Hematopoietic multipotent progenitor cell (in vitro differentiated cells): ENCODE data around the gene ZSCAN12. TPM values are rescaled to one million over a fixed set of nuclear protein-coding genes. Genes with fewer than 3 reads are reported as not detected.

ENCODE experiments used
- DNase-seq, 3 donors: peaks; one replicate each; pipeline ENCODE4 v3.0.0-alpha.2; 2011 to 2015; ENCODE audit warnings: low read depth in 2 of 3, low spot score in 2 of 3
- total RNA-seq: library from RNA; depleted of rRNA; stranded (reverse); fragments of >200 nt; gene quantifications from one replicate; pipeline ENCODE4 v1.2.3, GENCODE V29; 2012

The ZSCAN12 gene
- total RNA-seq, 1 donor = 3.5 TPM

GRCh38 chr6:28355743-28356665, 43.5 kb downstream of the ZSCAN12 start:
- DNase-seq = peak; percentile 39 to 84 (median 80)

GRCh38 chr6:28354688-28355554, 44.6 kb downstream of the ZSCAN12 start:
- no peak for DNase-seq

GRCh38 chr6:28353981-28354676, 45.4 kb downstream of the ZSCAN12 start:
- DNase-seq = no peak

GRCh38 chr6:28353356-28353755, 46.2 kb downstream of the ZSCAN12 start:
- DNase-seq = no peak

GRCh38 chr6:28351493-28351925, 48.0 kb downstream of the ZSCAN12 start:
- no peak for DNase-seq

GRCh38 chr6:28351087-28351486, 48.5 kb downstream of the ZSCAN12 start:
- no peak for DNase-seq

GRCh38 chr6:28349892-28350737, 49.4 kb downstream of the ZSCAN12 start, which contains the start of gene ZKSCAN3:
ZKSCAN3 (plus strand) TSS chr6:28349947; CDS start chr6:28359587, 9,640 bp downstream.
- DNase-seq = peak; percentile 40 to 89 (median 85)

GRCh38 chr6:28349344-28349891, 50.1 kb downstream of the ZSCAN12 start:
- DNase-seq = no peak

GRCh38 chr6:28347119-28347518, 52.4 kb downstream of the ZSCAN12 start:
- DNase-seq = no peak

GRCh38 chr6:28345201-28345600, 54.3 kb downstream of the ZSCAN12 start:
- DNase-seq = no peak

- no peak for DNase-seq
Measured at GRCh38 chr6:28343898-28344677, 55.5 kb downstream of the ZSCAN12 start.

GRCh38 chr6:28340310-28341095, 59.0 kb downstream of the ZSCAN12 start:
- DNase-seq = peak in 1 of 3 donors; percentile 44

- no peak for DNase-seq
Measured at GRCh38 chr6:28337121-28337520, 62.4 kb downstream of the ZSCAN12 start.

- peak; percentile 22 to 98 (median 87) for DNase-seq
Measured at GRCh38 chr6:28336284-28337120, 63.0 kb downstream of the ZSCAN12 start.

- DNase-seq = peak; percentile 52 to 99 (median 98)
Measured at GRCh38 chr6:28335564-28336283, 63.8 kb downstream of the ZSCAN12 start, which contains the start of gene ZSCAN31. ZSCAN31 (minus strand) TSS chr6:28336148; CDS start chr6:28329683, 6,465 bp downstream.

- no peak for DNase-seq
Measured at GRCh38 chr6:28335040-28335563, 64.4 kb downstream of the ZSCAN12 start.
